NCI-H510A (cell line): ENCODE measurements around the gene NR6A1.

Experiments
- DNase-seq: peaks from one replicate; lab custom pipeline; 2025; lab: John Stamatoyannopoulos, UW

Gene NR6A1

DNA sequence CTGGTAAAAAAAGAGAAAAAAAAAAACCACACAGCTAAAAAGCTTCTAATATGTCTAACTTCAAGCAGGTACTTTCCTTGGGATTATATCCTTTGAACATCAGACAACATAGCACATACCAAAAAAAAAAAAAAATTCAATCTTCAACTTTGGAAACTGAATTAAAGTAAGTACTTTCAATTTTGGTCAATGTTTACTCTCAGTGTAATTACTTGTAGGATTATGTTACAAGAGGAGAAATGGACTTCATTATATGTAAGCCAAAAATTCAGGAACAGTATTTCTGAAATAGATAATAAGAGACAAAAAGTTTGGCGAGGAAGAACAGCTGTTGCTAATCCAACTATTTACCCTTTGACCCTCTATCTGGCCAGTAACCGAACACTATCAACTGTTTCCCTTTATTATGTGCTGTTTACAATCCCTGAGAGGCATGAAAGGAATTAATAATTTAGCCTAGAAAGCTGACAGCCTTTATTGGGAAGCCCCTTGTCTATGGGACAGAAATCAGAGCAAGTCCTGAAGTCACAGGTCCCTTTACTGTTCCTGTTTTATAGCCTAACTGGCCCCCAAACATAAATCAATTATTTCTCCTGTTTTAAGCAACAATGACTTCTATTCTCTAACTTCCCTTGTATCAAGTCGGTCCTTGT, 46.6 kb downstream of the NR6A1 start:
- no peak for DNase-seq

DNA sequence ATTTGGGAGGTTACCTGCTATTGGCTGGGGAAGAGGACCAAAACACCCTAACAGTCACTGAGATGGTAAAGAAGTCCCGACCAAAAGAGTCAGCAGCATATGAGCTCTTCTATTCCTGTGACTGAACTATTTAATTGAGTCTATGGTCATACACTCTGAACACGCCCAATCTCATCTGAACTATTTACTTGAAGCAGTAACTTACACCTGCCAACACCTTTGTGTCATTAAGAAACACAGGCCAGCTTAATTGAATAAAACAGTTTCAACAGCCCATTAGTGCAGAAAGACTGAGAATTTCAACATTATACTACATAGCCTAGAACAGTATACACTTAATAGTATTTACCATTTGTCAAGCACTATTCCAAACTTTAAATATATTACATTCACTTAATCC, 47.8 kb downstream of the NR6A1 start:
- DNase-seq, result no peak

DNA sequence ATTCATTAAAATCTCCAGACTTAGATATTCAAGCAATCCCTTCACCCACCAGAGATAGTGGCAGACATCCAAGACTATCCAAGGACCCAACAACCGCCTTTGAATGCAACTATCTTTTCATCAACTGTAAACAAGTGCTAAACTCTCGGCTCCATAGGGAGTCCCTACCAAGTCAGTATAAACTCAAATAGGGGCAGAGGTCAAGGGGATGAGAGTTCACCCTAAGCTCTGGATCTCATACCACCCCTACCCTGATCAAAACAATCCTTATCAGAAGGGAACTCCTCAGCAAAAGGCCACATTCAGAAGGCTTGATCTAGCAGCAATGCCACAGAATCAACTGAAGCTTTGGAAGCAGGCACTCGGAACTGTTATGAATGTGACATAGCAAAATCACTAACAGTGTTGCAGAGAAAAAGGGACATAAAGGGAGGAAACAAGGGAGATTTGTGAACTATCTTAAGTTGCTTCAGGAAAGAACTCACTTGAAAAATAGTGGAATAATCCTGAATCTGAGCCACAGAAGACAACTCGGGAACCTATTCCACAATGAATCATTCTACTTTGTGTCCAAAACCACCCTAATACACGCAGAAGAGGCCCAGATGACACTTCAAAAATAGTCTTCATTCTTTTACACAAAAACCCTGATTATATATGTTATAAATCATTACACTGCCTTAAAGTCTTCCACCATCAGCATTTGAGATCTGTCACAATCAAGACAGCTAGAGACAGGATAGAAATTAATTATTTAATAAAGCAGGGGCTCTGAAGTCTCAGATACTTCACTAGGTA, 49.8 kb downstream of the NR6A1 start:
- DNase-seq, result no peak

DNA sequence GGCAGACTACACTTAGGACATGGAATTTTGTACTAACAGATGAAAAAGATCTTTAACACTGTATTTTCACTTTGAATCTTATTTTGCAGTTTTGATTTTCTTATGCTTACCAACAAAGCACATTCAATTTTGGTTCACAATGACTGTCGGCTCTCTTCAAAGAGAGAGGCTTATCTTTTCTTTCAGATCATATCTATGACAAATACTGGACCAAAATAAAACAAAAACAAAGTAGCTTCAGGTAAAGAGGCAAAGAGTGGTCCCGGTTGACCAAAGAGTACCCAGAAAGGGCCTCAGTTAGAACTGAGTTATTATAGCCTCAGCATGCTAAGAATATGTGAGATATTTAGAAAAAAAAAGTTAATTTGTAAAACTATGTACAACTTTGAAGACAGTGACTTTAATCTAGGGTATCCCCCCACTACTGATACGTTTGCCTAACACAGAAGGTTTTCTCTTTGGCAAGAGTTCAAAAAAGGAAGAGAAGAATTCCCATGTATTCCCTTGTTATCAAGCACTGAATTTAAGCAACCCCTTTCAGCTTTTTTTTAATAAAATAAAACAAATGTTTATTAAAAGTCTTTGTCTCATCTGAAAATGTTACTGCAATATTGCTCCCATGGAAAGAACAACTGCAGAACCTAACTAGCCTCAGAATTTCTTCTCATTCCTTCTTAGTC, 50.5 kb downstream of the NR6A1 start:
- DNase-seq, result no peak

DNA sequence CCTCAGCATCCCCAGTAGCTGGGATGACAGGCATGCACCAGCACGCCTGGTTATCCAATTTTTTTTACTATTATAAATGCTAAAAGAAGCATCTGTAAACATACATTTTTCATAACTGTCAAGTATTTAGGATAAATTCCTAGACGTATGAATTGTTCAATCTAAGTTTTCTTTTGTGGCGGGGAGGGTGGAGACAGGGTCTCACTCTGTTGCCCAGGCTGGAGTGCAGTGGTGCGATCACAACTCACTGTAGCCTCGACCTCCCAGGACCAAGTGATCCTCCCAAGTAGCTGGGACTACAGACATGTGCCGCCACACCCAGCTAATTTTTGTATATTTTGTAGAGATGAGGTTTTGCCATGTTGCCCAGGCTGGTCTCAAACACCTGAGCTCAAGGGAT, 52.2 kb downstream of the NR6A1 start:
- DNase-seq, result no peak

DNA sequence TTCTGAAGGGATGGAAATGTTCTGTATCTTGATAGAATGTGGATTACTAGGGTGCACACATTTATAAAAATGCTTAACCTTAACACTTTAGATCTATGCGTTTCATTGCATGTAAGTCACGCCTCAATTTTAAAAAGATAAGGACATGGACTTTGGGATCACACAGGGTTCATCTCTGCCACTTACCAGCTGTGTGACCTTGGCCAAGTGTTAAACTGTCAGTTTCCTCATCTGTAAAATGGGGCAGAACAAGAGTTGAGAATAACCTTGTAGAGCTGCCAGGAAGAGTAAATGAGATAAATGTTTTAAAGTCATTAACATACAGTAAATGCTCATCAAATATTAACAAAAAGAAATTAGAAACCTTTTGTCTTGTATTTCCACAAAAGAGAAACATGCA, 53.5 kb downstream of the NR6A1 start:
- no peak for DNase-seq

DNA sequence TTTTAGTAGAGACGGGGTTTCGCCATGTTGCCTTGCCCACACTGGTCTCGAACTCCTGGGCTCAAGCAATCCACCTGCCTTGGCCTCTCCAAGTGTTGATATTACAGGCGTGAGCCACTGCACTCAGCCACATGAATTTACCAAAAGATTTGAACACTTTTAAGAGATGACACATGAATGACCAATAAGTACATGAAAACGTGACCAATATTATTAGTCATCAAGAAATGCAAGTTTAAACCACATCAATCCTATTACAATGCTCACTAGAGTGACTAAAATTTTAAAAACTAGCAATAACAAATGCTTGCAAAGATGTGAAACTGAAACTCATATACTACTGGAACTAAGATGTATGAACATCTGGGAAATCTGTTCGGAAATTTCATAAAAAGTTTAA, 54.3 kb downstream of the NR6A1 start:
- DNase-seq, result no peak

DNA sequence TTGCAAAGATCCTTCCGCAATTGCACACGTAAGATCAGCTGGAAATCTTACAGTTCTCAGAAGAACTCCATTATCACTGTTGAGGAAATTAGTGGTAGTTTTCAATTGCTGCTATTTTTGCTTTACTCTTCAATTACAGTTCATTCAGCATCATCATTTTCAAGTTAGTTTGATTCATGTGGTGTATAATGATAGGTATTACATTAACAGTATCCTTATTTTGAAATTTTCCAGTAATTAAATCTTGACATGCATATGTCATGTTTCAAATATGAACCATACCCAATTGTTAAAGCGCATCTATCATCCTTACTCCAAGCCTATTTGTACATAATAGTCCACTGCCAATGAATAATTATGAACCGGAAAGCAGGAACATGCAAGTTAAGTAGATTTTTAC, 60.3 kb downstream of the NR6A1 start:
- no peak for DNase-seq

DNA sequence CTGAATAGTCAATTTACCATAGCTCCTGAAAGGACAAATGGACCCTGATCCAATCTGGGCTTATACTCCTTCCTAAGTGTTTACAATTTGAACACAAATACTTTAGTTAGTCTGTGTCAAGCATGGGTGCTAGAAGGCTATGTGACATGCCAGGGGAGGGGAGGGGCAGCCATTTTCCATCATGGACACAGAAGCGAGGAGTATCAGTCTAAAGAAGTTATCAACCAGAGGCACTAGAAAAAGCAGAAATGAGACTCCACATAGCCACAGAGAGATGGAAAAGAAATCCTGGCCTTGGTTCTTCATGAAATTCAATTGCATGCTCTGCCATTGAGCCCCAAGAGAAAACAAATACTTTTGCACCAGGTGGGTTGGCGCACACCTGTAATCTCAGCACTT, 61.8 kb downstream of the NR6A1 start:
- DNase-seq, result no peak

DNA sequence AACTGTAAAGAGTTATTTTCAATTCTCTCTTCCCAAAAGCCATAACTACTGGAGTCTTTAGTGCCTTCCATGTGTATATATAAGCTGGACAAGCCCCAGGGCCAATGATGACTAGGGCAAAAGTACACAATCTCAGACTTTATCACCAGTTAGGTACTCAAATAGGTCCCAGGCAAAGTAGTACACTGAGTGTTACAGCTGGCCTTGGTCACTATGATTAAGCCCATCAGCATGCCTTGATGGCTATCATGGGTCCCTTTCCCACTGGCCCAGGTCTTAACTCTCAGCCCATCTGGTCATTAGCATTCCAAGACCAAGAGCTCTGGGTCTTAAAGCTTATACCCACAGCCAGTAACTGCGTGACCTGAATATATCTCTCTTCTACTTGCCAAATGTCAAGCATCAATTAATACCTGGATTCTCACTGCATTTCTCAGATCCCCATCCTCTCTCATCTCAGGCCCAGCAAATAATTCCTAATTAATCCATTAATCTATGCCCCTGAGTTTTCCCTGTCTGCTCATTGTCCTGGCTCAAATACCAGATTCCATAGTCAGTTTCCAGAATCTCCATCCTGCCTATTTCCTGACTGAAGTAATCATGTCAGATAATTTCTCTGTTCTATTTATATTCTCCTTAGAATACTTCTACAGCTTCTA, 62.3 kb downstream of the NR6A1 start:
- no peak for DNase-seq

DNA sequence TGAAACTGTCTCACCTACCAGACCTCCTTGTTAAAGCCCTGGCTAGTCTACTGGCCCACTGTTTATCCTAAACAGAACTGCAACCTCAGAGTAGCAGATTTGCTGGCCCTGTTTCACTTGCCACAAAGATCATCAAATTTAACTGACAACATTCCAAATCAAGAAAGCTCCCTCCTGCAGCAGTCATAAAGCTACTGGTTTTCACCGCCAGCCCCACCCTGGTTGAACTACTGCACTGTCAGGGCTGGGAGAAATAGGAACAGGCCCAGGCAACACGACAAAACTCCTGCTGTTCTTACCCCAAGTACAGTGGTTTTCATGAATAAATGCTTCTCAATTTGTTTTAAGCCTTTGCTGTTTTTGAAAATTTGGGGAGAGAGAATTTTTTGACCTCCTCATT, 63.0 kb downstream of the NR6A1 start:
- no peak for DNase-seq

DNA sequence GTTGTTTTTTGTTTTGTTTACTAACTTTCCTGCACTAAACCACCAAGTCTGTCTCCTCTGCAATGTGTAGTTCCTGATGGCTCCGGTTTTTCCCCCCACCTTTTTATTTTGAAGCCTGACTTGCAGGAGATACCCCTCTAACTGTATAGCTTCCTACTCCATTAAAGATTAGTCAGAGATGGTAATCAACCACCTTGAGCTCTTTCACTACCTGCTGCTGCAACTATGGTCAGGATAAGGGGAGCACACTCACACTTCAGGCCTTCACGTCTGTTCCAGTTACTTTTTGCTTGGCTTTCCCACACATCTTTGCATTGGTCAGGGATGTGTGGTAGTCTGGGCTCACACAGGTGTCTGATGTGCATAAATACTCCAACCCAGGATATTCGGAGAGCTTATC, 63.4 kb downstream of the NR6A1 start:
- no peak for DNase-seq

DNA sequence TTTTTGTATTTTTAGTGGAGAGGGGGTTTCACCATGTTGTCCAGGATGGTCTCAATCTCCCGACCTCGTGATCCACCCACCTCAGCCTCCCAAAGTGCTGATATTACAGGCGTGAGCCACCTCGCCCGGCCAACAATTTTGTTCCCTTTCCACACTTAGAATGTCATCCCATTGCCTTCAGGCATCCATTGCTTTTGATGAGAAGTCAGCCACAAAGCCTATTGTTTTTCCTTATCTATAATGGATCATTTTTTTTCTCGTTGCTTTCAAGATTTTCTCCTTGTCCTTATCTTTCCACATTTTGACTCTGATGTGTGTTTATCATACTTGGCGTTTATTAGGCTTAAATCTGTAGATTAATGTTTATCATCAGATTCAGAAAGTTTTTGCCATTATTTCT, 64.4 kb downstream of the NR6A1 start:
- no peak for DNase-seq

DNA sequence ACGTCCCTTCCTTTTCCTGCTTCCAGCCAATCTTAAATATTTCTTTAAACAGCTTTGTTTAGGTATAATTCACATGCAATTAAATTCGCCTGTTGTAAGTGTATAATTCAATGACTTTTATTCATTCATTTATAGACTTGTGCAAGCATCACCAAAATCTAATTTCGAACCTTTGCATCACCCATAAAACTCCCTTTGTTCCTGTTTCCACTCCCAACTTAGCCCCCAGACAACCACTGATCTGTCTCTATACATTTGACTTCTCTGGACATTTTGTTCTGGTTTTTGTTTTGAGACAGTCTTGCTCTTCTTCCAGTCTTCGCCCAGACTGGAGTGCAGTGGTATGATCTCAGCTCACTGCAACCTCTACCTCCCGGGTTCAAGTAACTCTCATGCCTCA, 71.5 kb downstream of the NR6A1 start:
- no peak for DNase-seq

DNA sequence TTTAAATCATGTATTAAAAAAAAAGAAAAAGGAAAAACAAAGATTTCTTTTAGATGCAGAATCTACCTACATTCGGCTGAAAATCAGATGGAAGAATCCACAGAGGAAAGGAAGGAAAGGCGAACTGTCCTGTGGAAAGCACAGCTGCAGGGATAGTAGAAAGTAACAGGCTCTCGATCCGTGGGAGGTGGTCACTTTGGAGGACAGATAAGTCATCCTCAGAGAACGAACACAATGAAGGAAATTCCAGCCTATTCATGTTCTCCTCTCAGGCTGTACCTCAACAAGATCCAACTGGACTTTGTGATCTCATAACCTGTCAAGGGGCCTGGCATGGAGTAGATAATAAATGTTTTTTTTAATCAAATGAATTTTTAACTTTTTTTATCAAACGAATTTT, 72.8 kb downstream of the NR6A1 start:
- DNase-seq, result no peak

DNA sequence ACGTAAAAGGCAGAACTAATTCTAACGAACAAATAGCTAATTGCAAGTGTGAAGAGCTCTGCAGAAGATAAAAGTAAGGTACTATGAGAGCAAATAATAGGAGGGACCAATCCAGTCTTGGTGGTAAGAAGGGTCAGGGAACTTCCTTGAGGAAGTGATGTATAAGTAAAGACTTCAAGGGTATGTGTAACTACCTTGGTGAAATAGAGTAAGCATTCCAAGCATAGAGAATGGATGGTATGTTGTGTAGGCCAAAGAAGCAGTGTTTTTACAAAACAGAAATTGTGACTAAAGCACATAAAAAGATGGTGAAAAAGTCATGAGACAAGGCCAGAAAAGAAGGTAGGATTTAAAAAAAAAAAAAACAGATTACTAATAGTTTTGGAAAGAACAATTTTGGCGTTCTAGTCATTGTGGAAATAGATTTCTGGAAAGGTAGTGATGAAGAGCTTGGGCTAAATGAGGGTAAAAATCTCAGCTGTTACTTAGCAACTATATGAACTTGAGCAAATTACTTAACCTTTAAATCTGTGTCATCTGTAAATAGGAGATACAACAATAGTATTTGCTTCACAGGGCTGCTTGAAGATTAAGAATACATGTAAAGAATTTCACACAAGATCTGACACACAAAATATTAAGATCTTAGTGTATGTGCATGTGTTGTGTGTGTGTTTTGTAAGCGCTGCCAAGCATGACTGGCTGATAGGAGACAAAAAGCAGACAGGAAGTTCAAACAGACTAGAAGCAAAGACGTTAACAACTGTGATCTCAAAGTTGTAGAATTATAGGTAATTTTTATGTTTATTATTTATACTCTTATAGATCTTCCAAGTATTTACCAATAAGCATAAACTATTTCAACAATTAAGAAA, 73.5 kb downstream of the NR6A1 start:
- no peak for DNase-seq

DNA sequence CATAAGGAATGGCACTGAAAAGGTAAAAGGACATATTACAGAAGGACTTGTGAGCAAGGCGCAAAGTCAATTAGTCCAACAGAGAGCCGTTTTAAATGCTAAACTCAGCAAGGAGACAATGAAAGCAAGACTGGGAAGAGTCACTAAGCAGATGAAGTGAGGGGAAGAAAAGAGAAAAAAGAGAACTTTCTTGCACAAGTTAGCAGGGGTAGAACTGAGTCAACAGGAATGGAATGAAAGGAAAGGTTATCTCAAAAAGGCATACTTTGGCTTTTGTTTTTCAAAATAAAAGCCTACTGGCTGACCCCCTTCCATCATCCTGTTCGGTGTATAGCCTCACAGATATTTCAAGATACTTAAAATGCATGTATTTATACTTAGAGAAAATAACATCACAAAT, 75.0 kb downstream of the NR6A1 start:
- no peak for DNase-seq

DNA sequence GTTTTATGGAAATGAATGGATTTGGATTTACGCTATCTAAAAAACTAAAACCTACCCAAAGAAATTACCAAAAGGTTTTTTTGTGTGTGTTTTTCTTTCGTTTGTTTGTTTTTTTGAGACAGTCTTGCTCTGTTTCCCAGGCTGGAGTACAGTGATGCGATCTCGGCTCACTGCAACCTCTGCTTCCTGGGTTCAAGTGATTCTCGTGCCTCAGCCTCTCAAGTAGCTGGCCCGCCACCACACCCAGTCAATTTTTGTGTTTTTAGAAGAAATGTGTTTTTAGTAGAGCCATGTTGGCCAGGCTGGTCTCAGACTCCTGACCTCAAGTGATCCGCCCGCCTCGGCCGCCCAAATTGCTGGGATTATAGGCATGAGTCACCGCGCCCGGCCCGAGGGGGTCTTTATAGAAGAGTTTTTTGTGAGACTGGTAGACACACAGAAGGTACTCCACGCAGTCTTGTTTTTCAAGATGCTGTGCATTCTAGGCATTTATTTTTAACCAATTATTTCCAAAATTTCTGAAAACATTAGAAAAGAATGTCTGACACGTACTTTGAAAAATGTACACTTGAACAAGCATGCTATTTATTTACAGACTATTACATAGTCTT, 75.7 kb downstream of the NR6A1 start:
- no peak for DNase-seq

DNA sequence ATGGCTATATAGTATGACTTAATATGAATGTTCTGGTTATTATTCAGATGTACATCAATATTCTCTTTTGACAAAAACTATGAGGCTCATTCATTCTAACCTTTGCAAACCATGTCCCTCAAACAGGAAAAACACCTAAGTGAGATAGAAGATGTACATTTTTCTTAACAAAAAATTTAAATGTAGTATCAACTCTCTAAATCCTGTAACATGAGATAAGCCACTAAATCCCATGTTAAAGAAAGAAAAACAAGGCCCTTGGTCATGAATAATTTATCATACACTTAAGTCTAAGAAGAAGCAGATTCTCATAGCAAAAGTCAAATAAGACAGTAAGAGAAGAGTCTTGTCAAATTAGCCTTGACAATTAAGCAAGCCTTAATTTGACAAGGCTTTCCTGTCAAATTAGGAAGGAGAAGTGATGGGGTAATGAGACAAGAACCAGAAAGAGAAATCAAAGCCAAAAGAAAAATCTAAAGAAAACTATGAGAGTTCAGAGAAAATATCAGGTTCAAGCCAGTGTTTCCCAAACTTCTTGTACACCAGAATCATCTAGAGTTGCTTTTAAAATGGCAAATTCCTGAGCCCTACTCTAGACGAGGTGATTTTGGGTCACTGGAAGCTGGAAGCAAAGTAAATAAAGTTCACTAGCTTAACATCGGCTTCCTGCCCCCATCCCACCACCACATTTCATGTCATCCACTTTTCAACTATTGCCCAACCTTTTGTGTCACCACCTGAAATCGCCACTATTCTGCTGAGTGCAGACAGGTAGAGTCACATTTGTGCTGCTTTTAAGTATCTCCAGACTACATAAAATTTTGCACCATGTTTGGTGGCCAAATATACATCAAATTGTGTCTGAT, 76.5 kb downstream of the NR6A1 start:
- no peak for DNase-seq

DNA sequence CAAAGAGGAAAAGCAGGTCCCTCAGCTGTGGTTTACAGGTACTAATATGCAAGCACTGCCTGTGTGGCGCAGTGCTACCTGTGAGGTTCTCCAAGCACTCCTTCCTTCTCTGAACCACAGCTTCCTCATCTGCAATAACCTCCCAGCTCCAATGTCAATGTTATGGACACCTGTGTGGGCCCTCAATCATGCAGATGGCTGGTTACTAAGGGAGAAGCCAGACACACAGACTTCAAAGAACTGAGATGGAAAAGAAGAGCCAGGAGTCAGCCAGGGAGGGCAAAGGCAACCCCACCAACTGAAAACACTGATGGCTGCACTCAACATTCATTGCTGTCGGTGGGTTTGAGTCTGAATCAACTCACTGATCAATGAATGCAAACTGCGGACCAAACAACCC, 77.7 kb downstream of the NR6A1 start:
- DNase-seq, result no peak
